Panc1 (cell line): ENCODE data around the gene CEP104.
"Not testable (repeated sequence)": the region's sequence is repeated elsewhere in the genome, so short reads cannot be mapped to it uniquely, and the experiment has no call there.

Experiments
- CTCF ChIP-seq: fragments of 450-650 bp; IDR thresholded peaks from 2 replicates; pipeline ENCODE4 v1.5.1; 2017; ENCODE audit warnings: mild to moderate bottlenecking
- POLR2AphosphoS5 ChIP-seq: IDR thresholded peaks from 2 replicates; pipeline ENCODE4 v1.6.1; 2012; ENCODE audit warnings: mild to moderate bottlenecking, low read depth, low read length, moderate library complexity
- REST ChIP-seq, 2 experiments: IDR thresholded peaks; 2 replicates each; pipeline ENCODE4 v1.6.1; 2011 to 2012; ENCODE audit warnings: low read depth in 2 of 2, control low read depth in 1 of 2, low read length in 1 of 2, mild to moderate bottlenecking in 1 of 2, moderate library complexity in 1 of 2; ENCODE audit not compliant: insufficient read depth in 1 of 2
- SIN3A ChIP-seq: IDR thresholded peaks from 2 replicates; pipeline ENCODE4 v1.6.1; 2012; ENCODE audit warnings: low read depth, mild to moderate bottlenecking, low read length, moderate library complexity, borderline replicate concordance; ENCODE audit not compliant: insufficient read depth
- TCF7L2 ChIP-seq: IDR thresholded peaks from 2 replicates; pipeline ENCODE4 v1.6.1; 2011; ENCODE audit warnings: mild to moderate bottlenecking, low read depth, low read length, inconsistent platforms

GRCh38 chr1:3810149-3810761, 46.8 kb downstream of the CEP104 start:
- TF ChIP-seq CTCF; POLR2AphosphoS5; REST (IDR thresholded peaks at IDR 0.05; ENCODE audit: insufficient read depth in 1 of 2, low read depth in 2 of 2, low read length in 1 of 2); TCF7L2; SIN3A: not testable (repeated sequence)
